HCT116 (cell line): ENCODE measurements around the gene ACVRL1. TPM values are rescaled to one million over a fixed set of nuclear protein-coding genes. Genes with fewer than 3 reads are reported as not detected.

ENCODE experiments used
- ATAC-seq: fragments of 200-7000 bp; cut with Tn5 transposase; 2 replicates; pipeline ENCODE4 v1.9.1; 2020; ENCODE audit warnings: mild to moderate bottlenecking, moderate library complexity
- BruUV-seq: library from RNA; stranded (reverse); fragments of 400-500 nt; replicated peaks from 2 replicates; lab custom pipeline; 2021; lab: Mats Ljungman, UMichigan
- CTCF ChIA-PET: fragments of 300-600 bp; sonication (Branson Sonifier 250); formaldehyde crosslinking; loops from one replicate; lab custom pipeline; 2021; ENCODE audit warnings: antibody characterized with exemption; lab: Charles Lee
- POLR2A ChIA-PET: fragments of 300-600, 350-600 bp; sonication (Branson Sonifier 250); formaldehyde crosslinking; loops from one replicate; lab custom pipeline; 2021; ENCODE audit warnings: antibody characterized with exemption; lab: Charles Lee
- RAD21 ChIA-PET, 2 experiments: fragments of 300-600 bp; sonication (Branson Sonifier 250); formaldehyde crosslinking; loops; one replicate each; lab custom pipeline; 2023; ENCODE audit warnings: low total read pairs in 2 of 2; ENCODE audit not compliant: uncharacterized antibody in 2 of 2, unreplicated experiment in 2 of 2, low non-redundant PET in 1 of 2; lab: Charles Lee
- DNase-seq: peaks from one replicate; pipeline ENCODE4 v3.0.0-alpha.2; 2010; ENCODE audit warnings: low read depth, low spot score
- H2AFZ ChIP-seq: fragments of 200-600 bp; shearing (Covaris generic), sonication (generic); 2 replicates; pipeline ENCODE4 v1.6.1; 2017; ENCODE audit warnings: low read depth, mixed run types, mixed read lengths, antibody characterized with exemption, low read length; ENCODE audit not compliant: poor library complexity, severe bottlenecking
- H3K27ac ChIP-seq: 2 replicates; pipeline ENCODE4 v1.5.1; 2012; ENCODE audit warnings: low read depth, low read length
- H3K27me3 ChIP-seq: fragments of 200-600 bp; sonication (generic); 2 replicates; pipeline ENCODE4 v1.6.1; 2016; ENCODE audit warnings: mixed run types, low read length, mixed read lengths; ENCODE audit not compliant: insufficient read depth
- H3K36me3 ChIP-seq, 2 experiments: fragments of 200-500 bp in 1 of 2; fragments of 200-600 bp in 1 of 2; sonication (Bioruptor generic) in 1 of 2; sonication (generic) in 1 of 2; 2 replicates each; pipeline versions ENCODE4 v1.5.1 to v1.6.1; 2014 to 2016; ENCODE audit warnings: low read length in 2 of 2, inconsistent platforms in 1 of 2, mixed read lengths in 1 of 2, mixed run types in 1 of 2; ENCODE audit not compliant: insufficient read depth in 2 of 2, control insufficient read depth in 1 of 2
- H3K4me1 ChIP-seq, 2 experiments: fragments of 200-600 bp in 1 of 2; sonication (generic) in 1 of 2; 2 replicates each; pipeline versions ENCODE4 v1.5.1 to v1.6.1; 2012 to 2017; ENCODE audit warnings: low read length in 2 of 2, inconsistent platforms in 1 of 2, mild to moderate bottlenecking in 1 of 2, mixed read lengths in 1 of 2, mixed run types in 1 of 2, moderate library complexity in 1 of 2; ENCODE audit not compliant: insufficient read depth in 2 of 2, control insufficient read depth in 1 of 2
- H3K4me2 ChIP-seq: fragments of 200-600 bp; sonication (generic); 2 replicates; pipeline ENCODE4 v1.6.1; 2017; ENCODE audit warnings: mixed run types, low read length, mixed read lengths
- H3K4me3 ChIP-seq, 2 experiments: fragments of 200-600 bp in 1 of 2; sonication (generic) in 1 of 2; replicated peaks in 1 of 2; 2 replicates each; pipeline ENCODE4 v1.5.1; 2011 to 2016; ENCODE audit warnings: low read length in 2 of 2, control low read depth in 1 of 2, low read depth in 1 of 2, mild to moderate bottlenecking in 1 of 2, mixed read lengths in 1 of 2, mixed run types in 1 of 2
- H3K79me2 ChIP-seq: fragments of 200-600 bp; sonication (generic); 2 replicates; pipeline ENCODE4 v1.6.1; 2017; ENCODE audit warnings: mild to moderate bottlenecking, mixed run types, low read length, moderate library complexity, mixed read lengths; ENCODE audit not compliant: insufficient read depth
- H3K9ac ChIP-seq: fragments of 200-600 bp; sonication (generic); 2 replicates; pipeline ENCODE4 v1.6.1; 2016; ENCODE audit warnings: low read length, mixed read lengths
- H3K9me2 ChIP-seq: fragments of 200-600 bp; sonication (generic), shearing (Covaris generic); 2 replicates; pipeline ENCODE4 v1.6.1; 2017; ENCODE audit warnings: mixed run types, mild to moderate bottlenecking, moderate library complexity; ENCODE audit not compliant: insufficient read depth
- H3K9me3 ChIP-seq, 2 experiments: fragments of 200-500 bp in 1 of 2; fragments of 200-600 bp in 1 of 2; sonication (Bioruptor generic) in 1 of 2; sonication (generic) in 1 of 2; 2 replicates each; pipeline ENCODE4 v1.6.1; 2014 to 2017; ENCODE audit warnings: low read length in 2 of 2, mixed read lengths in 2 of 2, inconsistent platforms in 1 of 2, low read depth in 1 of 2, mild to moderate bottlenecking in 1 of 2, mixed run types in 1 of 2, moderate library complexity in 1 of 2; ENCODE audit not compliant: control insufficient read depth in 1 of 2, insufficient read depth in 1 of 2
- H4K20me1 ChIP-seq: fragments of 200-600 bp; sonication (generic), shearing (Covaris generic); 2 replicates; pipeline ENCODE4 v1.6.1; 2017; ENCODE audit warnings: mixed run types, mild to moderate bottlenecking, moderate library complexity; ENCODE audit not compliant: insufficient read depth
- ATF3 ChIP-seq: IDR thresholded peaks from 2 replicates; pipeline ENCODE4 v1.6.1; 2012
- CBX3 ChIP-seq: IDR thresholded peaks from 2 replicates; pipeline ENCODE4 v1.6.1; 2012; ENCODE audit warnings: low read depth
- CEBPB ChIP-seq: IDR thresholded peaks from 2 replicates; pipeline ENCODE4 v1.6.1; 2012; ENCODE audit warnings: low read depth
- CTCF ChIP-seq, 3 experiments: fragments of 200-600 bp in 1 of 3; sonication (generic) in 1 of 3; IDR thresholded peaks in 2 of 3; conservative IDR thresholded peaks in 1 of 3; 2 replicates each; pipeline ENCODE4 v1.5.1; 2012 to 2017; ENCODE audit warnings: low read depth in 2 of 3, low read length in 2 of 3, antibody characterized with exemption in 1 of 3, borderline replicate concordance in 1 of 3, control low read depth in 1 of 3, mild to moderate bottlenecking in 1 of 3, mixed read lengths in 1 of 3, mixed run types in 1 of 3, moderate library complexity in 1 of 3; ENCODE audit not compliant: insufficient read depth in 1 of 3
- EZH2 ChIP-seq: fragments of 200-600 bp; sonication (generic); IDR thresholded peaks from 2 replicates; pipeline ENCODE4 v1.6.1; 2017; ENCODE audit warnings: antibody characterized with exemption, mixed run types
- FOSL1 ChIP-seq: IDR thresholded peaks from 2 replicates; pipeline ENCODE4 v1.6.1; 2012; ENCODE audit warnings: low read depth
- JUND ChIP-seq: IDR thresholded peaks from 2 replicates; pipeline ENCODE4 v1.6.1; 2012
- POLR2AphosphoS5 ChIP-seq: IDR thresholded peaks from 2 replicates; pipeline ENCODE4 v1.6.1; 2011; ENCODE audit warnings: mild to moderate bottlenecking, low read depth, low read length, moderate library complexity
- RAD21 ChIP-seq: IDR thresholded peaks from 2 replicates; pipeline ENCODE4 v1.6.1; 2012; ENCODE audit warnings: low read depth, mild to moderate bottlenecking
- SP1 ChIP-seq: IDR thresholded peaks from 2 replicates; pipeline ENCODE4 v1.6.1; 2012; ENCODE audit warnings: low read depth
- SRF ChIP-seq: IDR thresholded peaks from 2 replicates; pipeline ENCODE4 v1.6.1; 2012; ENCODE audit warnings: low read depth
- ZNF274 ChIP-seq: fragments of 200-500 bp; sonication (Bioruptor generic); IDR thresholded peaks from 2 replicates; pipeline ENCODE4 v1.6.1; 2014; ENCODE audit warnings: mild to moderate bottlenecking, low read depth, low read length, inconsistent platforms
- intact Hi-C: fragments of 100-400 bp; cut with micrococcal nuclease; formaldehyde crosslinking; loops from 2 replicates; pipeline ENCODE4 v1.10.0; 2022
- total RNA-seq: library from RNA; stranded (reverse); gene quantifications from one replicate; pipeline ENCODE4 v1.2.1, GENCODE V29; 2021; ENCODE audit not compliant: unreplicated experiment
- TF ChIP-seq, protein P1 (sequence below): IDR thresholded peaks from 2 replicates; pipeline ENCODE4 v1.6.1; 2011; ENCODE audit warnings: mild to moderate bottlenecking, low read length, moderate library complexity; ENCODE audit not compliant: insufficient replicate concordance; ENCODE audit errors: extremely low read depth
- TF ChIP-seq, protein P2 (sequence below): IDR thresholded peaks from 2 replicates; pipeline ENCODE4 v1.6.1; 2012; ENCODE audit warnings: low read depth

The ACVRL1 gene
- total RNA-seq, 1 experiment from 2014 or later: 2.5 TPM

DNA sequence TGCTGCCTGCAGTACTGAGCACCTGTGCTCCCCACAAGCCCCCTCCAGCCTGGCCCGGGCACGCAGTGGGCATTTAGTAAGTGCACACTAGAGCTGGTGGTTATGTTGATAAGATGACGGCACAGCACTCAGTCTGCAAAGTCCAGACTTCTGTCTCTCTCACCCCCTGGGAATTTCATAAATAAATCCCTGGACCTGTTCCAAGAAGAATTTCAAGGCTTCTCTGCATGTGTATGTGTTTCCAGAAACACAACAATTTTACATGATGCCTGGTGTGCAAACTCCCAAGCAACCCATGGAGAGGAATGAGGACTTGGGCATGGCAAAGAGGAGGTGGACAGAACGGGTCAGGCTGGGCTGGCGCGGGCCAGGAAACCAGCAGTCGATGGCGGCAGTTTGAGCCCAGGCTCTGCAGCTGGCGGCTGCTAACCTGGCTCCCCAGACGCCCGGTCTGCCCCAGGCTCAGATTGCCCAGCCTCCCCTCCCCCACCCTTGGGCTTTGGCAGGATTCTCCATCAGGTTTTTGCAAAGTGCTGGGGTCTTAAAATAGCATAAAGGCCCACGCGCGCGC, 33.8 kb downstream of the ACVRL1 start:
- H3K27me3 ChIP-seq: no peaks in the 10 kb centered on the region
- DNase-seq: no peak

More for the DNA sequence above, 33.8 kb downstream of the ACVRL1 start:
- no peaks in the 10 kb centered on the region for H3K79me2 ChIP-seq
- intact Hi-C loops: no loop called here
- no peak overlapping the region for H3K4me3 ChIP-seq
- no peak overlapping the region for H2AFZ ChIP-seq
- no peaks in the 10 kb centered on the region for H3K36me3 ChIP-seq
- ChIA-PET RAD21 (no interaction called here), CTCF (no interaction called here), POLR2A (no interaction called here)
- peaks cover 11 to 17% of the 10 kb centered on the region in 2 experiments; a peak in 3 of 4 replicates for H3K9me3 ChIP-seq
- TF ChIP-seq SP1 (no peak), RAD21 (no peak), CTCF (IDR thresholded peaks at IDR 0.05 in 2 of 3, conservative IDR thresholded peaks at IDR 0.05 in 1 of 3; ENCODE audit: borderline replicate concordance in 1 of 3, insufficient read depth in 1 of 3, low read depth in 2 of 3, low read length in 2 of 3) (no peak), CEBPB (no peak), ATF3 (no peak), JUND (no peak), SRF (no peak), POLR2AphosphoS5 (no peak), FOSL1 (no peak), EZH2 (no peak), ZNF274 (no peak), CBX3 (no peak)
- TF ChIP-seq, protein P1, sequence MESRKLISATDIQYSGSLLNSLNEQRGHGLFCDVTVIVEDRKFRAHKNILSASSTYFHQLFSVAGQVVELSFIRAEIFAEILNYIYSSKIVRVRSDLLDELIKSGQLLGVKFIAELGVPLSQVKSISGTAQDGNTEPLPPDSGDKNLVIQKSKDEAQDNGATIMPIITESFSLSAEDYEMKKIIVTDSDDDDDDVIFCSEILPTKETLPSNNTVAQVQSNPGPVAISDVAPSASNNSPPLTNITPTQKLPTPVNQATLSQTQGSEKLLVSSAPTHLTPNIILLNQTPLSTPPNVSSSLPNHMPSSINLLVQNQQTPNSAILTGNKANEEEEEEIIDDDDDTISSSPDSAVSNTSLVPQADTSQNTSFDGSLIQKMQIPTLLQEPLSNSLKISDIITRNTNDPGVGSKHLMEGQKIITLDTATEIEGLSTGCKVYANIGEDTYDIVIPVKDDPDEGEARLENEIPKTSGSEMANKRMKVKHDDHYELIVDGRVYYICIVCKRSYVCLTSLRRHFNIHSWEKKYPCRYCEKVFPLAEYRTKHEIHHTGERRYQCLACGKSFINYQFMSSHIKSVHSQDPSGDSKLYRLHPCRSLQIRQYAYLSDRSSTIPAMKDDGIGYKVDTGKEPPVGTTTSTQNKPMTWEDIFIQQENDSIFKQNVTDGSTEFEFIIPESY: no peak
- TF ChIP-seq, protein P2, sequence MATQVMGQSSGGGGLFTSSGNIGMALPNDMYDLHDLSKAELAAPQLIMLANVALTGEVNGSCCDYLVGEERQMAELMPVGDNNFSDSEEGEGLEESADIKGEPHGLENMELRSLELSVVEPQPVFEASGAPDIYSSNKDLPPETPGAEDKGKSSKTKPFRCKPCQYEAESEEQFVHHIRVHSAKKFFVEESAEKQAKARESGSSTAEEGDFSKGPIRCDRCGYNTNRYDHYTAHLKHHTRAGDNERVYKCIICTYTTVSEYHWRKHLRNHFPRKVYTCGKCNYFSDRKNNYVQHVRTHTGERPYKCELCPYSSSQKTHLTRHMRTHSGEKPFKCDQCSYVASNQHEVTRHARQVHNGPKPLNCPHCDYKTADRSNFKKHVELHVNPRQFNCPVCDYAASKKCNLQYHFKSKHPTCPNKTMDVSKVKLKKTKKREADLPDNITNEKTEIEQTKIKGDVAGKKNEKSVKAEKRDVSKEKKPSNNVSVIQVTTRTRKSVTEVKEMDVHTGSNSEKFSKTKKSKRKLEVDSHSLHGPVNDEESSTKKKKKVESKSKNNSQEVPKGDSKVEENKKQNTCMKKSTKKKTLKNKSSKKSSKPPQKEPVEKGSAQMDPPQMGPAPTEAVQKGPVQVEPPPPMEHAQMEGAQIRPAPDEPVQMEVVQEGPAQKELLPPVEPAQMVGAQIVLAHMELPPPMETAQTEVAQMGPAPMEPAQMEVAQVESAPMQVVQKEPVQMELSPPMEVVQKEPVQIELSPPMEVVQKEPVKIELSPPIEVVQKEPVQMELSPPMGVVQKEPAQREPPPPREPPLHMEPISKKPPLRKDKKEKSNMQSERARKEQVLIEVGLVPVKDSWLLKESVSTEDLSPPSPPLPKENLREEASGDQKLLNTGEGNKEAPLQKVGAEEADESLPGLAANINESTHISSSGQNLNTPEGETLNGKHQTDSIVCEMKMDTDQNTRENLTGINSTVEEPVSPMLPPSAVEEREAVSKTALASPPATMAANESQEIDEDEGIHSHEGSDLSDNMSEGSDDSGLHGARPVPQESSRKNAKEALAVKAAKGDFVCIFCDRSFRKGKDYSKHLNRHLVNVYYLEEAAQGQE: no peak
- no peaks in the 10 kb centered on the region for H3K4me1 ChIP-seq
- no peak overlapping the region for H3K9ac ChIP-seq
- no peak overlapping the region for H3K4me2 ChIP-seq
- H3K27ac ChIP-seq: no peak overlapping the region
- H3K9me2 ChIP-seq: no peaks in the 10 kb centered on the region
- no peaks in the 10 kb centered on the region for H4K20me1 ChIP-seq
- no peak for ATAC-seq
- no TSS peak for BruUV-seq
